HG02981 (cell line): ENCODE measurements around the gene AP3B2.
"Not testable (repeated sequence)": the region's sequence is repeated elsewhere in the genome, so short reads cannot be mapped to it uniquely, and the experiment has no call there.

Experiments
- ATAC-seq: cut with Tn5 transposase; IDR thresholded peaks from one replicate; pipeline ENCODE4 v1.9.1; 2021; ENCODE audit warnings: mild to moderate bottlenecking, moderate library complexity; ENCODE audit not compliant: unreplicated experiment

AP3B2 gene

DNA sequence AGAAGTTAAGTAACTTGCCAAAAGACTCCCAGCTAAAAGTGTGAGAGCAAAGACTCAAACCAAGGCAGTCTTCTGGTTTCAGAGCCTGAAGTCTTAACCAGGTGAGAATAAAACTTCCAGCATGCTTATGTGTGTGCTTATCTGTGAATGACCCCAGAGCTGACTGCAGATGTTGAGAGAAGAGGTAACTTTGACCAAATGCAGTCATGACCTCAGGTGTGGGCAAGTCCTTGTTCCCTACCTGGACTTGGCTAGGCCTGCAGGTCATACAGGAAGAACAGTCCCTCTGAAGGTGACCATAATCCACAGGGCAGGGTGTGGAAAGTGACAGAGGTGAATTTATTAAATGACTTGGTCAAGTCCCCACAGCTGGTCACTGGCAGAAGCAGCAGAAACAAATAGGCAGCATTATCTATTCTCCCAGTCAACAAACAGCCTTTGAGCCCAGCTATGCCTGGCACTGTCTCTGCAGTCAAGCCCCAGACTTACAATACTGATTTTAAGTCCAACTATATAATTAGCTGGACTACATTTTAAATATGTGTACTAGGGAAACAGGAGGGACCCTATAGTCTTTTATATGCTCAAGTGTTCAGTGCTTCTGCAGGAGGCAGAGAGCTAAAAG, 59.5 kb downstream of the AP3B2 start:
- ATAC-seq = no peak

DNA sequence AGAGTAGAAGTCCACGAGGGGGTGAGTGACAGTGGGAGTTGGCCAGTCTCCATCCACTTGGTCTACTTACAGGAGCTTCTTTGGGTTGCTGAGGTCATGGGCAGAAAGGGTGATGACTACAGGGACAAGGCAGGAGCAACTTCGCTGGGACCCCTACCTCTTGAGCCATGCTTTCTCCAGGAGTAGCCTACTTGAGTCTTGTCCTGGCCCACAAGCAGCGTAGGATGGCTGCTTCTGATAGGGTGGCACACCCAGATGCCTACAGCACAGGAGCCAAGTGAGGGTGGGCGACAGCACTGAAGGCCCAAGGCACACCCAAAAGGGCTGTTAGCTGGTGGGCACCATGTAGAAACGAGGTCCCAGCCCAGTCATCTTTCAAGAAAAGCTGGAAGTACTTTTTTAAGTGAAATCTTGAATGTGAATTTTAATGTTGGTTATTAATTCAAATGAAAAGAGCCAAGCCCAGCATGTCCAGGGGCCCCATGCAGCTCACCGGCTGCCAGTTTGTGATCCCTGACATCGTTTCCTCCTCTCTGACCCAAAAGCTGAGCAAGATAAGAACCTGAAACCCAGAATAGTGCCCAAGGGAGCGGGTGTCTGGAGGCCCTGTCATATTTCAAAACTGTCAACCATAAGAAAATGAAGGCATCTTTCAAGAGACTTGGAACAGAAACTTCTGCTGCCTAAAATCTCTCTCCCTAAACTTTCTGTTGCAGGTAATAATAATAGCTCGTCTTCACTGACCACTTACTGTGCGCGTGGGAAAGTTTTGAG, 60.3 kb downstream of the AP3B2 start:
- no peak for ATAC-seq

DNA sequence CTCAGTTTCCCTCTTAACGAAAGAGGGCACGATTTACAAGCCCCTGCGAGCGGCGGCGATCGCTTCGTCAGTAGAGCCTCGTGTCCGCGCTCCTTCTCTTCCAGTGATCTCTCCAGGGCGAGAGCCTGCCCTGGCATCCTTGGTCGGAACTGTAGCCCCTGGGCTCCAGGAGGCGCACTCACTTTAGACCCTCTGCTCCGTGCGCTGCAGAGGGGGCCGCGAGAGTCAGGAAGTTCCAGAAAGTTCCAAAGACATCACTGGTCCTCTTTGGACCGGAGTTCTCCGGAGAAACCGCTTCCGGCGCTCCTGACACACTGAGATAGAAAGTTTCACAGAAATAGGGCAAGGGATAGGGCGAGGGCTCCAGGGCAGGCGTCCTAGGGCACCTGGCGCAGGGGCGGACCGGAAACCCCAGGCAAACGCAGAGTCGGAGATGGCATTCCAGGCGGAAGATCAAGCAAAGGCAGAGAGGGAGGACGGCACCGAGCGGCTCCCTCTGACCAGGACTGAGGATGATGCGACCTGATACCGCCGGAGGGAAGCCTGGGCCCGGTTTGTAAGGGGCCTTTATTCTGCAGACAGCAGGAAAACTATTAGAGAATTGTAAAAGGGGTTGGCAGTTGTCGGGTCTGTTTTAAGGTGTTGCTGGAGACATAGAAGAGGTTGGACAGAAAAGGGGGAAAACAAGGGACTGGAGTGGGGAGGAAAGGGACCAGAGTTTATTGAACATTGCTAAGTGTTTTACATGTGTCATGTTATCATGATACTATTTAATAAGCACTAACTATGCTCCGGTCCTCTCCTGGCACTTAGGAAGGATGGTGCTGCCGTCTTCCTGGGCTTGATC, 61.2 kb downstream of the AP3B2 start:
- ATAC-seq = no peak

DNA sequence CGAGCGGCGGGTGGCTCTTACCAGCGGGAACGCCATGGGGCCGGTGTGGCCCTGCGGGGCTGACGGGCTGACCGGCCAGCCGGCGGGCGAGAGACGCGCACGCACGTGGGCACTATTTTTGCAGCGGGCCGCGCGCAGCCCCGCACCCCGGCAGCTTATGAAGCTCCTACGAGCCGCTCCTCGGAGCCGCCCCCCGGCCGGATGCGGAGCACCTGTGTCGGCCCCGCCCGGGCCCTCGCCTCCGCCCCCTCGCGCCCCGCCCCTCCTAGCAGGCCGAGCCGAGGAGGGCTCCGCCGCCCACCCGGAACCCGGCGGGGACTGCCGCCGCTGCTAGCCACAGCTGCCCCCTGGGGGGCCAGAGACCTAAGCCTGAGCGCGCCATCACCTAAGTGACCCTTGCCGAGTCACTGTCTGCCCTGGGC, 61.8 kb downstream of the AP3B2 start:
- ATAC-seq = peak; percentile 55

DNA sequence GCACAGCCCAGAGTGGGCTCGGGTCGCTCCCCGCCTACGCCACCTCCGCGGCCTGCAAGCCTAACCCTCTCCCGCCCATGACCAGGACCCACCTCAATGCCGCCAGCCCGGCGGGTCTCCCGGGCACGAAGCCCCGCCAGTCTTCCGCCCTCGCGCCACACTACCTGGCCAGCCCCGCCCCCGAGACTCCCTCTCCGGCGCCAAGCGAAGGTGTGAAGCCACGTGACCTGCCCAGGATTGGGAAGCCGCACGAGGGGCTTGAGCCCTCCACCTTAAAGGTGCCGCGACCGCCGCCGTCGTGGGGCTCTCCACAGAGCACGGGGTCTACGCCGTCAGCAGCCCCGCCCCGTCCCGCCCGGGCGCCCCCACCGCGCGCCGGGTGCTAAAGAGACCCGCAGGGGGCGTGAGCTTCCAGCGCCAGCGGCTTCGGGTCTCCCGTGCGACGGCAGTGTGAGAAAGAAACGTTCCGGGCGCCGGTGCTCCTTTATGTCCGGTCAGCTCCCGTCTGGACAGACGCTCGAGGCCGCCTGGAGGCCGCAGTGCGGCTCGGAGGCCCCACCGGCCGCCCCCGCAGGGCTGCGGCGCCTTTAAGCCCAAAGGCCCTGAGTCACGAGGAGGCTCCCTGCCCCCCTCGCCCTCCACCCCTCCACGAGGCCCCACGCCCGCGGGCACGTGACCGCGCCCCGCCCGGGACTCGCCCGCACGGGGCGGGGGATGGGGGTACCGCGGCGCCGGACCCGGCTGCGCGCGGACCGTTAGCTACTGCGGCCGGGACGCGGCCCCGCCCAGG, 62.4 kb downstream of the AP3B2 start, which contains the start of gene CPEB1:
Gene CPEB1 (minus strand): TSS at position 319 of the 790 bp plus-strand sequence. CDS start 18,904 bp downstream, outside the sequence.
- peak; percentile 30 for ATAC-seq

DNA sequence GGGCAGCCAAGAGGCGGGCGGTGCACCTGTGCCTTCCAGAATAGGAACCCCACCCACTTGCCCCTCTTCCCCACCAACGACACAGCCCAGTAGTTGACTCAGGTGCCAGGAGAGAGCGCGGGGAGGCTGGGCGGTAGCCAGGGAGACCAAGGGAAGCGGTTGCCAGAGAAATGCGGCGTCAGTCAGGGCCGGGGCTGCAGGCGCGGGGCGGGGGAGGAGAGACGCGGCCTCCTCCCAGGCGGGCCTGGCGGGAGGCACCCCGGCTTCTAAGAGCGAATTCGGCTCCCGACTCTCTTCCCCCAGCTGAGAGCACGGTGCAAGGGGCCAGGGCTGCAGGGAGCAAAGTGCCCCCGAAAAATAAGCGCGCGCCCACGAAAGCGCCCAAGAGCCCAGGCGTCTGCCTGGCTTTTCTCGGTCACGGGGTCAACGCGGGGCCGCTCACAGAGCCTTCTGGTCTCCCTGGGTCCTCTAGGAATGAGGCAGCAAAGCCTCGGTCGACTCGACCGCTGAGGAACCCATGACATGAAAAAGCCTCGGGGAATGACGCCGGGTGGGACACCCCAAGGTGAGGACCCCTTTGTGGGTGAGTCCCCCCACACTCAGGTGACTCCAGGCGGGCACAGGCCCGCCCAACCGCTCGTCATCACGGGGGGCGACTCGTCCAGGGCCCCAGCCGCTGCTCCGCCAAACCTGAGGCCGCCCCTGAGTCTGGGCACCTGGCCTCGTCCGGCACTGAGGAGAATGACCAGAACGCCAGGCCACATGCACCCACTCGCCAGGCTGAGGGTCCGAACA, 63.2 kb downstream of the AP3B2 start:
- no peak for ATAC-seq

DNA sequence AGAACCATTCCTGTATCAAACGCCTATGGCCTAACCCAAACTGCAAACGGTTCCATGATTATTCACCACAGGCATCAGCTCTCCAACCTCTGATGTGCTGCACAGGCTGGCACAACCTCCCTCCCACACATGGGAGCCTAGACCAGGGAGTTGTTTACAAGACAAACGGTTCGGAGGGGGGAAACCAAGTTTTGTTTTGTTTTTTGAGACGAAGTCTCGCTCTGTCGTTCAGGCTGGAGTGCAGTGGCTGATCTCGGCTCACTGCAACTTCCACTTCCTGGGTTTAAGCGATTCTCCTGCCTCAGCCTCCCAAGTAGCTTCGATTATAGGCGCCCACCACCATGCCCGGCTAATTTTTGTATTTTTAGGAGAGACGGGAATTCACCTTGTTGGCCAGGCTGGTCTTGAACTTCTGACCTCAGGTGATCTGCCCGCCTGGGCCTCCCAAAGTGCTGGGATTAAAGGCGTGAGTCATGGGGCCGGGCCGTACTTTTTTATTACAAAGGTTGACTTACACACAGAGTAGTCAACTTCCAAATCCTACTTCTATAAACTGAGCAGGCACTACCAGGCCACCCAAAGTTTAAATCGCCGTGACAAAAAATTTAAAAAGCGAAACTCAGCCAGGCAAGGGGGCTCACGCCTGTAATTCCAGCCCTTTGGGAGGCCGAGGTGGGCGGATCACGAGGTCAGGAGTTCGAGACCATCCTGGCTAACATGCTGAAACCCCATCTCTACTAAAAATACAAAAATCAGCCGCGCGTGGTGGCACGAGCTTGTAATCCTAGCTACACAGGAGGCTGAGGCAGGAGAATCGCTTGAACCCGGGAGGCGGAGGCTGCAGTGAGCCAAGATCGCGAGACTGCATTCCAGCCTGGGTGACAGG, 64.5 kb downstream of the AP3B2 start:
- ATAC-seq = not testable (repeated sequence)

DNA sequence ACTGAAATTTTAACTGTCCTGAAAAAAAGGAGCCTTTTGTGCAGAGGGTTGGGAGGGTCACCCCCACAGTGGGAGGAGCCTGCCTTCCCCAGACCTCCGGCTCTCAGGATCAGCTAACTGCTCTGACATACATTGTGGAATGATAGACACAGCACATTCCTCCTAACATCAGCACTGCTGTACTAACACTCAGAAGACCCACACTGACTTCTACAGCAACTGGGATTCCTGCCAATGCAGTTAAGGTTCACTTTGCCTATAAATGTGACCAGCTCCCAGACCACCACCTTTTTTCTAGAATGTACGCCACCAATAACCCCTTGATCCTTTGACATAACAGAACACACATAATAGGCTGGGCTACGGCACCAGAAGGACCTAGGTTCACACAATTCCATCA, 65.7 kb downstream of the AP3B2 start:
- ATAC-seq = no peak

DNA sequence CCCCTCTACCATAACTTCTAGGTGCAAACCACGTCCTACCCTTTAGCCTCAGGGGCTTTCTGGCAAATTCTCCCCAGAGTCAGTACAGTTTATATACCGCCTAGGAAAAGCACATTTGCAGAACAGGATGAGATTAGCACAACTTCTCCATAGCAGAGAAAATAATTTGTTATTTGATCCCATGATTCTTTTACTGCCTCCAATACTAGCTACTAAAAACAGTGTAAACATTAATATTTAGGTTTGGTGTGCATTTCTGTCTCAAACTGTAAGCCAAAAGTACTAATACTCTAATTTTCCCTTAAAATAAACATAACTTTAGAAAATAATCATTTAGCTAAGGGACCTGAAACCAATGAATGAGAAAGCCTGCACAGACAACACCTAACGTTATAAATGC, 67.0 kb downstream of the AP3B2 start:
- ATAC-seq = no peak

DNA sequence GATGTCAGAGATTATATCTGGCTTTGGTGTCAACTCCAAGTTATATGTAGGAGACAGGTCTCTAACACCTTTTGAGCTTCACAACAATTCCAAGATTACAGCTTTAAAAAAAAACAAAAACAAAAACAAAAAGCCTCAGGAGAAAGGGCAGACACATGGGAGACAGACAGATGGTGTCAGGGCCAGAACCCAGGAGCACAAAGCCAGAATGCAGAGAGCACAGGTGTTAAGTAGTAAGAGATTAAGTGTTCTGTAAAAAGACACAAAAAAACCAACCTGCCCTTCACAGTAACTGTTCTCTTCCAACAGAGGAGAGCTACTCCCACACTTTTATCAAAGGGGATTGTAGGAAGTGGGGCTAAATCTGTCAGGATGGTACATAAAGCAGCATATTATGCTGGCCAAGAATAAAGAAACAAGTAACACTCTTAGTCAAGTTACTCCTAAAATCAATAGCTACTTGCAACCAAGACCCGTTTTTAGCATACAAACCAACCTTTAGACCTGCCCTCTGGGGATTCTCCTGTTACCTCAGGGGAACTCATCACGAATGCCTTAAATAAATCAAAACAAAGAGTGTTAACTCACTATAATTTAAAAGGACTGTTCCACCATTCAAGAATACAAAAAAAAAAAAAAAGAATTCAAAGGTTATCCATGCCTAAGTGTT, 68.4 kb downstream of the AP3B2 start:
- ATAC-seq = no peak

DNA sequence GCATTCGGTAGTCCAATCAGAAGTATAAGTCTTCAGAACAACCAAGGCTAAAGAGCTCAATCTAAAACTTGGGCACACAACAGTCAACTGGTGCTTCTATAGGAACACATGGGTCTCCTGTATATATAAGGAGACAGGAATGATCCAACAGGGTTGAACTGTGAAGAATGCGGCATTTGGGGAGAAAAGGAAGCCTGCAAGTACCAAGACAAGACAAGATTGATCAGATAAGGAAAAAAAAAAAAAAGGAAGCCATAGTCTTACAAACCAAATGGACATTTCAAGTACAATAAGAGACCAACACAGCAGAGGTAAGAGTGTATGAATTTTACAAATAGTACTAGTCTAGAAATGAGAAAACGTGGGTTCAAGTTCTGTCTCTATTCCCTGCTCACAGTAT, 69.0 kb downstream of the AP3B2 start:
- ATAC-seq = no peak

DNA sequence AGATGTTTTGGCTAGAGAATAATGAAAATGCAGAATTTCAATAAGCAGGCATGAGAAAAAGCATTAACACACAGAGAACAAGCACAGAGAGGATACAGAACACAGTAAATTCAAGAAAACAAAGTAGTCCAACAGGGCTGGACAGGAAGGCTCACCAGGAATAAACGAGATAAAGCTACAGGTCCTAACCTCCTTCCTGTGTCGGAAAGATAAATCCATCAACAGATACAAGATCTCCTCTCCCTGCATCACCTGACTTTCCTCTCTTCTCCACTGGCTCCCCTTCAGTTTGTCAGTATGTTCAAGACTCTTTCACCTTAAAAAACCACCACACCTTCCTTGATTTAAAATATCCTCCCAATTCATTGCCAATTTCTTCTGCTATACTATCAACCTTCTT, 73.9 kb downstream of the AP3B2 start:
- no peak for ATAC-seq

DNA sequence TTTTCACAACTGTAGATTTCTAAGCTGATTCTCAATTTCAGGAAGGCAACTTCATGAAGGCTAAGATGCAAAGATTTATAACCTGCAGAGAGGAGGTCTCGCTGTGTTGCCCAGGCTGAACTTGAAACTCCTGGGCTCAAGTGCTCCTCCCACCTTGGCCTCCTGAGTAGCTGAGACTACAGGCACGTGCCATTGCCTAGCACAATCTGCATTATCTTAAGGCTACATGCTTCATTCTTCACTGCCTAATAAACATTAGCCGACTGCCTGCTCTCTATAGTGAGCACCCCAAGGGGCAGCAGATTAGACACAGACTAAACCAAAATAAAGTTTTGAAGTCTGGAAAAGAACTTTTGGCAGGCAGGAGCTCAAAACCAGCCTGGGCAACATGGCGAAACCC, 79.6 kb downstream of the AP3B2 start:
- ATAC-seq = no peak

DNA sequence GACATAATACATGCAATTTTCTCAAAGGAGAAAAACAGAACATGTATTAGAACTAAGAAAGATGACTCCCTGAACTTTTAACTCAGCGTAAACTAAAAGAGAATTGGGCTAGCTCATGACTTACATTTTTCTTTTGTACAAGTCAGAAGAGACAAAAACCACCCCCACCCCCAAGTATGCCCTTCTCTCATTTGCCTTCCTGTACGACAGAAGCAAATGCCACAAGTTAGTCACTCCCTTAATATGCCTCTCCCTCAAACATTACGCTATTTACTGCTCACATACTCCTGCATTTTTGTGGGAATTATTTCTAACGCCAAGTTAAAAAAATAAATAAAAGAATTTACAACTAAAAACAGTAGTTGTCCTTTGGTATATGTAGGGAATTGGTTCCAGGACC, 84.5 kb downstream of the AP3B2 start:
- no peak for ATAC-seq

DNA sequence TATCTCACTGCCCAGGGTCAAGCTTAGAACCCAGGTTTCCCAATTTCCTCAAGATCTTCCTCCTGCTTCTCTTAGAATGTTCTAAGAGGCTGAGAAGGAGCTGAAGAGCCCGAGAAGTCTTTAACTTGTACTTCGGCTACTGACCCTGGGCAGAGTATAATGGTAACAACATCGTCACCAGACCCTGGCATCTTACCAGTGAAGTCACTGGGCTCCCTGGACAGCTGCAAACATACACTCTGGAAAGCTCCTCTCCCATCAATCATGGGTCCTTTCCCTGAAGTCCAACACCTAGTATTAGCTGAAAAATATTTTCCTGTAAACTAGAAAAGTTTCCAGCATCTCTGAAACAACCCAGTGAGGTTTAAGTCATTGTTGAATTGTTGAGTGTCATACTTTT, 85.2 kb downstream of the AP3B2 start:
- no peak for ATAC-seq

DNA sequence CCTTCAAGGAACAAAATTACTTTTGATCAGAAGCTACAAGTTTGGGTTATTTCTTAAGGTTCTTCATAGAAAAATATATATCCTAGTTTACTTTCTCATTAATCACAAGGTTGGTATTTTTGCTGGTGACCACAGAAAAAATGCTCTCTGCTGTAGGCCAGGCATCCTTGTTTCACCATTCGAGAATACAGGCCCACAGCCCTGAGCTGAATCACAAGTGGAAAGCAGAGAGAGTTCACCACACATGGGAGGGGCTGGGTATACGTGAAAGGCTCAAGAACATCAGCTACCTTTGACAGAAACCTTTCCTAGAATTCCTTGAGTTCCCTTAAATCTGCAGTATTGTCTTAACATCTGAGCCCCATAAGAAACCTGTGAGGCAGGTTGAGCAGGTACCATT, 85.7 kb downstream of the AP3B2 start:
- ATAC-seq = no peak

DNA sequence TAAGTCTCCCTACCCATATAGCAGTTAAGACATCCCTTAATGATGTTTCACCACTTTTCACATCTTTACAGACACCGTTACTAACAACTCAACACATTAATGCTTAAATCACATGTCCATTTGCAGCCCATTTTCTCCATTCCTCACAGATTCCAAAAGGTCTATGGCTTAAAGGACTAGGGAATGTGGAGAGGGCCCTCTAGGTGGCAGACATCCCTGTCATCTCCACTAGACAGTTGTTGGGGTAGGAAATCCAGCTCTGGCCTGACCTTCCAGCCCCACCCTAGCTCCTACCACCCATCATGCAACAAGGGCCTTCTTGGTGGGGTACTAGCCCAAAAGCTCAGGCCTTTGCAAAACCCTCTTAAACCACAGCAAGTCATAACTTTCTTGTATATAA, 87.7 kb downstream of the AP3B2 start:
- no peak for ATAC-seq

DNA sequence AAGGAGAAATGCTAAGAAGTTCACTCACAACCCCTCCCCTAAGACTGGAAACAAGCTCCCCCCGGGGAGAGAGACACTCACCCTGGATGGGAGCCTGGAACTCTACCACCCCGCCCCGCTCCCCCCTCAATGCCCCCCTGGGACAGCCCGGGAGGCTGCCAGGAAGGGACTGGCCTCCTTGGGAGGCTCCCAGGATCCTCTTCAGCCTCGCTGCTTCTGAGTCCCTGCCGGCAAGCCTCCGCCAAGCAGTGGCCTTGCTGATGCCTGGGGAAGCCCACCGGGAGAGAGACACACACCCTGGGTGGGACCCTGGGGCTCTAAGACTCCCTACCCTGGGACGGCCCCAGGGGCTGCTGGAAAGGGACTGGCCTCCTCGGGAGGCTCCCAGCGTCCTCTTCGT, 95.9 kb downstream of the AP3B2 start:
- ATAC-seq = no peak

DNA sequence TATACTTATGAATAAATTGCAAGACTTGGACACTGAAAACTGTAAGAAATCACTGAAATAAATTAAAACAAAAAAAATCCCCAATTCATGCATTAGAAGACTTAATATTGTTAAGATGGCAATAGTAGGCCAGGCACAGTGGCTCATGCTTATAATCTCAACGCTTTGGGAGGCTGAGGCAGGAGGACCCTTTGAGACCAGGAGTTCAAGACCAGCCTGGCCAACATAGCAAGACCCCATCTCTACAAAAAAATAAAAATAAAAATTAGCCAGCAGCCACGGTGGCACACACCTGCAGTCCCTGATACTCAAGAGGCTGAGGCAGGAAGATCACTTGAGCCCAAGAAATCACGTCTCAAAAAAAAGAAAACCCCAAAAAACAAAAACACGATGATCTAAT, 98.3 kb downstream of the AP3B2 start:
- no peak for ATAC-seq
